Ascending aorta (tissue), 2 donors: ENCODE measurements around the gene SRGAP3. TPM values are rescaled to one million over a fixed set of nuclear protein-coding genes. Genes with fewer than 3 reads are reported as not detected.

Source experiments
- DNase-seq, 2 donors: peaks; one replicate each; pipeline ENCODE4 v3.0.0-alpha.2; 2019; ENCODE audit warnings: low spot score in 2 of 2
- H3K27ac ChIP-seq, 2 donors: fragments of 200-600 bp; sonication (generic); one replicate each; pipeline ENCODE4 v1.5.1; 2016 to 2017; ENCODE audit warnings: mild to moderate bottlenecking in 1 of 2
- H3K27me3 ChIP-seq: fragments of 200-600 bp; sonication (generic); one replicate; pipeline ENCODE4 v1.5.1; 2017
- H3K36me3 ChIP-seq, 2 donors: fragments of 200-600 bp; sonication (generic); one replicate each; pipeline ENCODE4 v1.5.1; 2016
- H3K4me1 ChIP-seq, 2 donors: fragments of 200-600 bp; sonication (generic); one replicate each; pipeline ENCODE4 v1.5.1; 2016 to 2017; ENCODE audit warnings: mild to moderate bottlenecking in 1 of 2
- H3K4me3 ChIP-seq, 2 donors: fragments of 200-600 bp; sonication (generic); one replicate each; pipeline ENCODE4 v1.5.1; 2016 to 2017; ENCODE audit warnings: mild to moderate bottlenecking in 1 of 2
- H3K9me3 ChIP-seq, 2 donors: fragments of 200-600 bp; sonication (generic); one replicate each; pipeline ENCODE4 v1.5.1; 2016
- CTCF ChIP-seq, 3 experiments: fragments of 200-600 bp in 2 of 3; fragments of 450-650 bp in 1 of 3; sonication (generic) in 2 of 3; IDR thresholded peaks; one replicate each; pipeline ENCODE4 v1.5.1; 2016 to 2019; ENCODE audit warnings: antibody characterized with exemption in 3 of 3, mild to moderate bottlenecking in 1 of 3, moderate library complexity in 1 of 3
- intact Hi-C: fragments of 100-400 bp; cut with DNase I; formaldehyde crosslinking; loops from one replicate; pipeline ENCODE4 v1.15.1; 2023
- total RNA-seq: library from RNA; depleted of rRNA; stranded (reverse); fragments of >200 nt; gene quantifications from one replicate; pipeline ENCODE4 v1.1.0, GENCODE V29; 2016

The SRGAP3 gene
- total RNA-seq, 1 donor from 2014 or later: 1.6 TPM

- Histone ChIP-seq H3K36me3 (no peaks in the 10 kb centered on the region), H3K27me3 (no peaks in the 10 kb centered on the region), H3K4me1 (no peaks in the 10 kb centered on the region), H3K9me3 (no peaks in the 10 kb centered on the region), H3K4me3 (no peak overlapping the region), H3K27ac (no peak overlapping the region)
- no peak for DNase-seq
- intact Hi-C loops: no loop called here
- TF ChIP-seq CTCF (IDR thresholded peaks at IDR 0.05): no peak
Measured at GRCh38 chr3:9205345-9206143, 43.9 kb downstream of the SRGAP3 start.

GRCh38 chr3:9204253-9204992 is 45.0 kb downstream of the SRGAP3 start:
- Histone ChIP-seq H3K27me3 (no peaks in the 10 kb centered on the region), H3K27ac (no peak overlapping the region), H3K36me3 (no peaks in the 10 kb centered on the region), H3K4me3 (no peak overlapping the region), H3K4me1 (no peaks in the 10 kb centered on the region), H3K9me3 (no peaks in the 10 kb centered on the region)
- TF ChIP-seq CTCF (IDR thresholded peaks at IDR 0.05): no peak
- no peak for DNase-seq
- intact Hi-C loops: no loop called here

GRCh38 chr3:9203317-9203716 is 46.1 kb downstream of the SRGAP3 start:
- H3K36me3 ChIP-seq: no peaks in the 10 kb centered on the region
- TF ChIP-seq CTCF (IDR thresholded peaks at IDR 0.05): no peak
- H3K4me3 ChIP-seq: no peak overlapping the region
- intact Hi-C loops: no loop called here
- no peaks in the 10 kb centered on the region for H3K27me3 ChIP-seq
- DNase-seq: no peak
- H3K27ac ChIP-seq: no peak overlapping the region
- no peaks in the 10 kb centered on the region for H3K9me3 ChIP-seq
- H3K4me1 ChIP-seq: no peaks in the 10 kb centered on the region

- Histone ChIP-seq H3K27ac (no peak overlapping the region), H3K4me3 (no peak overlapping the region), H3K27me3 (no peaks in the 10 kb centered on the region), H3K36me3 (no peaks in the 10 kb centered on the region), H3K9me3 (no peaks in the 10 kb centered on the region), H3K4me1 (no peaks in the 10 kb centered on the region)
- DNase-seq: no peak
- TF ChIP-seq CTCF (IDR thresholded peaks at IDR 0.05): no peak
- intact Hi-C loops: no loop called here
Measured at GRCh38 chr3:9202546-9202945, 46.9 kb downstream of the SRGAP3 start.

- intact Hi-C loops: no loop called here
- no peak overlapping the region for H3K27ac ChIP-seq
- no peaks in the 10 kb centered on the region for H3K4me1 ChIP-seq
- no peak overlapping the region for H3K4me3 ChIP-seq
- H3K36me3 ChIP-seq: no peaks in the 10 kb centered on the region
- TF ChIP-seq CTCF (IDR thresholded peaks at IDR 0.05): no peak
- DNase-seq: no peak
- H3K27me3 ChIP-seq: no peaks in the 10 kb centered on the region
- H3K9me3 ChIP-seq: no peaks in the 10 kb centered on the region
Measured at GRCh38 chr3:9201955-9202354, 47.5 kb downstream of the SRGAP3 start.
